ENCODE data around the gene SCD5. TPM values are rescaled to one million over a fixed set of nuclear protein-coding genes. Genes with fewer than 3 reads are reported as not detected.

SCD5 gene
- total and polyA plus RNA-seq, 9 of the 15 experiments (the other 6 are each of a cell fraction or from before 2014, with no cell fraction given): 0.01 to 0.20 (median 0.03) TPM; not detected in 5

DNA sequence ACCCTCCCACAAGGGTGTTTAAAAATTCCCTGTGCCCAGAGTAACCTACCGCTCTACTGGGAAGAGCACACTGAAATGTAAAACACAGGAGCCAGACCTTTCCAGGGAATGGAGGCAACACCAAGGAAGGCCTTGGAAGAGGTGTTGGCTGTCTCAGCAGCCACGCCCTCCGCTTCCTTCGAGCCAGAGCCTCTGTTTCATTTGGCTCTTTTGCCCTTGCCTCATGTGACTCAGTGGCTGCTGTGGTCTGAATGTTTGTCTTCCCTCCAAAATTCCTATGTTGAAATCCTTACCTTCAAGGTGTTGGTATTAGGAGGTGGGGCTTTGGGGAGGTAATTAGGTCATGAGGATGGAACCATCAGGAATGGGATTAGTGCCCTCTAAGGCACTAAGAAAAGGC, 11.3 kb downstream of the SCD5 start (continued):
- TF ChIP-seq, protein P1, sequence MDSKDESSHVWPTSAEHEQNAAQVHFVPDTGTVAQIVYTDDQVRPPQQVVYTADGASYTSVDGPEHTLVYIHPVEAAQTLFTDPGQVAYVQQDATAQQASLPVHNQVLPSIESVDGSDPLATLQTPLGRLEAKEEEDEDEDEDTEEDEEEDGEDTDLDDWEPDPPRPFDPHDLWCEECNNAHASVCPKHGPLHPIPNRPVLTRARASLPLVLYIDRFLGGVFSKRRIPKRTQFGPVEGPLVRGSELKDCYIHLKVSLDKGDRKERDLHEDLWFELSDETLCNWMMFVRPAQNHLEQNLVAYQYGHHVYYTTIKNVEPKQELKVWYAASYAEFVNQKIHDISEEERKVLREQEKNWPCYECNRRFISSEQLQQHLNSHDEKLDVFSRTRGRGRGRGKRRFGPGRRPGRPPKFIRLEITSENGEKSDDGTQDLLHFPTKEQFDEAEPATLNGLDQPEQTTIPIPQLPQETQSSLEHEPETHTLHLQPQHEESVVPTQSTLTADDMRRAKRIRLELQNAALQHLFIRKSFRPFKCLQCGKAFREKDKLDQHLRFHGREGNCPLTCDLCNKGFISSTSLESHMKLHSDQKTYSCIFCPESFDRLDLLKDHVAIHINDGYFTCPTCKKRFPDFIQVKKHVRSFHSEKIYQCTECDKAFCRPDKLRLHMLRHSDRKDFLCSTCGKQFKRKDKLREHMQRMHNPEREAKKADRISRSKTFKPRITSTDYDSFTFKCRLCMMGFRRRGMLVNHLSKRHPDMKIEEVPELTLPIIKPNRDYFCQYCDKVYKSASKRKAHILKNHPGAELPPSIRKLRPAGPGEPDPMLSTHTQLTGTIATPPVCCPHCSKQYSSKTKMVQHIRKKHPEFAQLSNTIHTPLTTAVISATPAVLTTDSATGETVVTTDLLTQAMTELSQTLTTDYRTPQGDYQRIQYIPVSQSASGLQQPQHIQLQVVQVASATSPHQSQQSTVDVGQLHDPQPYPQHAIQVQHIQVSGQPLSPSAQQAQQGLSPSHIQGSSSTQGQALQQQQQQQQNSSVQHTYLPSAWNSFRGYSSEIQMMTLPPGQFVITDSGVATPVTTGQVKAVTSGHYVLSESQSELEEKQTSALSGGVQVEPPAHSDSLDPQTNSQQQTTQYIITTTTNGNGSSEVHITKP (IDR thresholded peaks at IDR 0.05; ENCODE audit: partially characterized antibody): no peak
- TF ChIP-seq NR2C1 (IDR thresholded peaks at IDR 0.05) (no peak), NR2C1 (tag; IDR thresholded peaks at IDR 0.05) (no peak), ARID3A (IDR thresholded peaks at IDR 0.05; ENCODE audit: borderline replicate concordance, low read depth, low read length) (no peak), MYBL2 (IDR thresholded peaks at IDR 0.05; ENCODE audit: low read depth) (no peak), MYBL2 (CRISPR knock-in tag; IDR thresholded peaks at IDR 0.05; ENCODE audit: borderline replicate concordance) (no peak)
